LNCaP clone FGC (cell line): ENCODE data around the gene GUF1.

Experiments used
- DNase-seq: peaks from one replicate; pipeline ENCODE4 v3.0.0-alpha.2; 2011; ENCODE audit warnings: low read depth
- H3K4me3 ChIP-seq: 2 replicates; pipeline ENCODE4 v1.5.1; 2011; ENCODE audit warnings: mild to moderate bottlenecking, low read depth, low read length, control low read depth
- CTCF ChIP-seq: IDR thresholded peaks from 2 replicates; pipeline ENCODE4 v1.5.1; 2012; ENCODE audit warnings: mild to moderate bottlenecking; ENCODE audit not compliant: control insufficient read depth, insufficient read depth; ENCODE audit errors: extremely low read depth

GUF1 gene

GRCh38 chr4:44700427-44700826 lies 22.2 kb downstream of the GUF1 start:
- no peak overlapping the region for H3K4me3 ChIP-seq
- DNase-seq: no peak
- no peak for TF ChIP-seq CTCF

GRCh38 chr4:44701037-44701436 lies 22.8 kb downstream of the GUF1 start:
- TF ChIP-seq CTCF: no peak
- no peak for DNase-seq
- no peak overlapping the region for H3K4me3 ChIP-seq

- TF ChIP-seq CTCF: no peak
- DNase-seq: no peak
- H3K4me3 ChIP-seq: no peak overlapping the region
These were observed 26.5 kb downstream of the GUF1 start for GRCh38 chr4:44704673-44705072.

GRCh38 chr4:44713125-44713524 lies 34.9 kb downstream of the GUF1 start:
- TF ChIP-seq CTCF: no peak
- no peak for DNase-seq
- H3K4me3 ChIP-seq: no peak overlapping the region

GRCh38 chr4:44716597-44716996 lies 38.4 kb downstream of the GUF1 start:
- DNase-seq: no peak
- no peak for TF ChIP-seq CTCF
- H3K4me3 ChIP-seq: no peak overlapping the region

- no peak for TF ChIP-seq CTCF
These were observed 42.2 kb downstream of the GUF1 start for GRCh38 chr4:44720371-44720770.

GRCh38 chr4:44722001-44722400 lies 43.8 kb downstream of the GUF1 start:
- H3K4me3 ChIP-seq: no peak overlapping the region
- DNase-seq: no peak
- TF ChIP-seq CTCF: no peak

More at GRCh38 chr4:44720371-44720770, 42.2 kb downstream of the GUF1 start:
- no peak overlapping the region for H3K4me3 ChIP-seq
- DNase-seq: no peak
